ENCODE results near the gene CNKSR3.
"Not testable (repeated sequence)": the region's sequence is repeated elsewhere in the genome, so short reads cannot be mapped to it uniquely, and the experiment has no call there.

CNKSR3 gene

DNA sequence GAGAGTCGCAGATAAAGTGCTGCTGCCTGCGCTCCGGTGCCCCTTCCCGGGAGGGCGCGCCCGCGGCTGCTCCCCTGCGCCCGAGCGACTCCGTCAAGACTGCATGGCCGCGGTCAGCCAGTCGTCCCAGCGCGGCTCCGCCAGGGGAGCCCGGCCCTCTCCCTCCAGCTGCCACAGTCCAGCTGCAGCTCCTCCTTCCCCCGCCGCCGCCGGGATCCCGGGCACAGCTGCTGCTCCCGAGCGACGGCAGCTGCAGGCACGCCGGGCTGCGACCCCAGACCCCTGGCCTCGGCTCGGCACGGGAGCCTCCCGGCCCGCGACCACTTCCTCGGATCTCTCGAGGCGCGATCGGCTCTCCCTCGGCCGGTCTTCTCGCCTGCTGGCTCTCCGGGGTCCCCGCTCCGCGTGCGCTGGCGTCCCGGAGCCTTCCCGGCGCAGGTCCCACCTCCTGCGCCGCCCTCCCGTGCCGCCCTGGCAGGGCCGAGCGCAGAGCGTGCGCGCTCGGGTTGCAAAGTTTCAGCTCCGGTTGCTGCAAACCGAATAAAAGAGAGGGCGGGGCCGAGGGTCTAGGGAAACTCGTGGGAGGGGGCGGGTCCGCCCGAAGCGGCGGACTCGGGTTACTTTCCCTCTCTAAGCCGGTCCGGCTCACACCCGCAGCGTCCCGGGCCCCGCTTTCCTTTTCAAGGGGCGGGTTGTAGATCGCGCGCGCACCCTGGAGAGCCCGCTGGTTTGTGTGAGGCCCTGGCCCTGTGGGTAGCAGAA is at the start of gene CNKSR3:
Gene CNKSR3, minus strand, starts transcription at position 542 of the 762 bp plus-strand sequence. CDS start 571 bp downstream, outside the sequence.
- DNase-seq (ENCODE audit: low spot score) = peak; percentile 86
- no peak for FAIRE-seq

DNA sequence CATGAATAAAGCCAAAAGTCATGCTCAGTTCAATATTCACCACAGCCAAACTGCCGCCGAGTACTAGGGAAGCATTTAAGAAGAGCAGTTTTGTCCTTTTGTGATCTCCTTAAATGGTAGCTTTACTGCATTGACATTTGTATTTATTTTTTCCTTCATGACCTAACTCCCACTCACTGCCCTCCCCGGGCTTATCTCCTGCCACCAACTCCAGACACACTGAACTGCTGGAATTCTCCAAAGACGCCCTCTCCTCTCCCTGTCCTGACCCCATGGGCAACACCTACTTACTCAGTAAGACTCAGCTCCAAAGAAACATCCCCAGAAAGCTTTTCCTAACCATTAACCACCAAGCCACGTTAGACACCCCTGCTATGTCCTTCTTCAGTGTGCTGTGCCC is 48.5 kb upstream of the CNKSR3 start:
- FAIRE-seq (no peak), DNase-seq (ENCODE audit: low spot score) (no peak)

DNA sequence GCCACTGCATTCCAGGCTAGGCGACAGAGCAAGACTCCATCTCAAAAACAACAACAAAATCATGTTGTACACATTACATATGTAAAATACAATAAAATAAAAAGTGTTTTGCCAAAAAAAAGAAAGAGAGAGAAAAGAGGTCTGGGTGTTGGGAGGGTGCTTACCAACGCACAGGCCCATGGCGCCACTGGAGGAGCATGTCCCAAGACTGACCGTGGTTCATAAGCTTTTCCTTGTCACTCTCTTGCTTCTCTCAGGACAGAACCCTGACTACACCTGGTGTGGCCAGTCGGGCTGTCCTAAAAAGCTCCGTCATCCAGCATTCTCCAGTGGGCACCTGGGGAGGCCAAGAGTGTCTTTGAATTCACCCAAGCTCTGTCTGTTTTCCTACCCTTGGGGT is 48.0 kb upstream of the CNKSR3 start:
- no peak for FAIRE-seq
- DNase-seq (ENCODE audit: low spot score) = no peak

DNA sequence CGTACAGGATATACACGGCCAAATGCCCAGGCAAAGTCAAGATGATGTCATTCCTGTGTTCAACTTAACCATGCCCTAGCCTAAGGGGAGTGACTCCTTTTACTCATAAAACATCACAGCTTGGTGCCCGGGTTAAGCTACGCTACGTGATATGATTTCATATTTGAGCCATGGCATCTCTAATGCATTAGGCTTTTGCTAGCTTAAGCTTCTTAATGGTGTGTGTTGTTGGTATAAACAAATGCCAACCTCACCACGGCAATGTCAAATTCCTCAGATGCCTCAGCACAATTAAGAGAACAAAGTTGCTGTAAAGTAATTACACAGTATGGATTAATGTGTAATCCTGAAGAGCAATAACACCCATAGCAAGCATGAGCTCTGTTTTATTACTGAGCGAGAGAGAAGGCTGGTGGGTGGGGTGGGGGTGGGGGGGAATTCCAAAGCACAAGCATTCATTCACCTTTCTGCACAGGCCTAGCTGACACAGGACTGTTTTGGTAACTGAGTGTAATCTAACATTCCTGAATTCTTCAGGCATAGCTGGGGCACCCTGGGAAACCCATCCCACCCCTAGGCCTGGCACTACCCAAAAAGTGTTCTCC is 44.7 kb upstream of the CNKSR3 start:
- FAIRE-seq = no peak
- DNase-seq (ENCODE audit: low spot score) = no peak

DNA sequence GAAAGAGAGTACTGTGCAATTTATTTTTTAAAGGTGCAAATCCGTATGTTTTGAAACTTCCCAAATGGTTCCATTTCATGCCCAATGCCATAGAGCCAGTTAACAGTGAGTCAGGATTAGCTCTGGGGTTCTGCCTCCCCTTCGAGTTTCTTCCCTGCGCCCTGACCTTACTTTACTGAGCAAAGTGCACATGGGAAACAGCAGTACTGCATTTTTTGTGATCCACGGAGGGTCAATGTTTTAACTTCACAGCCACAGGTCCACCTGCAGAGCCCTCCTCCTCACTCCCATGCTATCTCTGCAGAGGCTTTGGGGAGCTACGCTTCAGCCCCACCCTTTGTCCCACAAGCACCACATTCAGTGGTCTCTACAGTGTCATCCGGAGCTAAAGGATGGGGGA is 44.0 kb upstream of the CNKSR3 start:
- DNase-seq (ENCODE audit: low spot score) (no peak), FAIRE-seq (no peak)

DNA sequence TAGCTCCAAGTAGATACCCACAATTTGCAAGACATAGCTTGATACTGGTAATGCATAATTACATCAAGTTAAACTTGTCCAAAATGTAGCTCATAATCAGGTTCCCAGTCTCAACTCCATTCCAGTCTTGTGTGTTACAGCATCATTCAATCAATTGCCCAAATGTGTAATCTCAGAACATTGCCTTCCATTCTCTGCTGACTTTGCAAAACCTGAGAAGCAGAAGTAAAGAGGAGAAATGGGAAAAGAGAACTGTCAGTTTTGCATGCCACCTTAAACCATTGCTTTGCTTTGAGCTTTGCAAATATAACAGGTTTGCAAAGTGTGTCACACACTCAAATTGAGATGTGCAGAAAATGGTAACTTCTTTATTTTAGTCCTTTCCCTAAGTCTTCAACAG is 40.3 kb upstream of the CNKSR3 start:
- FAIRE-seq (no peak), DNase-seq (ENCODE audit: low spot score) (no peak)

DNA sequence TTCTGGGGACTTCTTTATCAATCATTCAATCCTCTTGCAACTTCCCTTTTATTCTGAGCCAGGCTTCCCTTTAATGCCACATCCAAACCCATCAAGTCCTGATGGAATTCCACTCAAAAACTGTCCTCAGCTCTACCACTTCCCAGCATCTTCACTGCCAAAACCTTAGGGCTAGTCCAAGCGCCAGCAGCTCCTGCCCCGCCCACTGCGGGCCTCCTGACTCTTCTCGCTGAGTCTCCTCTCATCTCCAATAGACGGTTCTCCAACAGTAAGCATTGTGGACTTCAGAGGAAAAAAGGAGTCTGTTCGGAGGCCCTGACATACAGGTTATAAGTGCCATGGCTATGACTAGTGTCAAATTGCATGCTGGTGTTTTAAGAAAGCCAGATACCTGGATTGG is 38.7 kb upstream of the CNKSR3 start:
- no peak for FAIRE-seq
- DNase-seq (ENCODE audit: low spot score) = no peak

DNA sequence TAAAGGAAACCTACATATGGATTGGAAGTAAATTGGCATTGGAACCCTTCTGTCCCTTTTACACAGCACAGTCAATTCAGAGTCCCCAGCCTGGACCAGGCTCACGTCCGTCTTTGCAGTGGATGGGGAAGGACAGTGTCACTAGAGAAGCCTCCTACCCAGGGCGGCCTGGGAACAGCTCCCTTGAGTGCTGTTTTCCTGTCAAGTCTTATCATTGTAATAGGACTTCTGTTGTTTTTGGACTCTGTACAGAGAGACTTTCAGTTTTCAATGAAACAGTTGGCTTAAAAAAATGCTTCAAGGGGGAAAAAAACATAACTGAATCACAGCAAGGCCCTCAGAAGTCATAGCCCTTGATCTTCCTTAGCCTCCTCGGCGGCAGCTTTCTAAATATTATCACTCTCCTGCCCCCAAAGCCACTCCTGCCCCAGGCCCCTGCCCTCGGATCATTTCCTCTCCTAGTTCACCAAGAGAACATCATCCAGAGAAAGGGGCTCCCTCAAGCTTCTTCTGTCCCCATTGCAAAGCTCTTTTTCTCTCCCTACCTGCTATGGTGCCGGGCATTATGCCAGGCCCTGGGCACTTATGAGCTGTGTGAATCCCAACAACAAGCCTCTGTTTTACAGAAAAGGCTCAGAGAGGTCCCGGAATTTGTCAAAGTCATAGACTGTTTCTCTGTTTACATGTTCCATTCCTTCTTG is 37.8 kb upstream of the CNKSR3 start:
- DNase-seq (ENCODE audit: low spot score) (no peak), FAIRE-seq (no peak)

DNA sequence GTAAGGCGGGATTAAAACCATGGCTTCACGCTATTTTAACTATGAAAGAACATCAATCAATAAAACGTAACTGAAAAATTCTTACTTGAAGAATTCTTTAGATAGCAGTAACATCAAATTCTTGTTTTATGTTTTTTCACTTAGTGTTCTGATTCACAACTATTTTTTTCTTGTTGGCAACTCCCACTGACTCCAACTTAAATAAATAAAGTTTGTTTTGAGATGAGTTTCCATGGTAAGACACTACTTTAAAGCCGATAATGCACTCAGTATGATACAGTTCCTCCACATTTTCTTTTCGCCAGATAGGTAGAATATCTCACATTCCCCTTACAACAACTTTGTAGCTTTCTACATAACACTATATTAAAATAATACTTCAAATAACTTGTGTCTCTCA is 33.1 kb upstream of the CNKSR3 start:
- FAIRE-seq (no peak), DNase-seq (ENCODE audit: low spot score) (no peak)

DNA sequence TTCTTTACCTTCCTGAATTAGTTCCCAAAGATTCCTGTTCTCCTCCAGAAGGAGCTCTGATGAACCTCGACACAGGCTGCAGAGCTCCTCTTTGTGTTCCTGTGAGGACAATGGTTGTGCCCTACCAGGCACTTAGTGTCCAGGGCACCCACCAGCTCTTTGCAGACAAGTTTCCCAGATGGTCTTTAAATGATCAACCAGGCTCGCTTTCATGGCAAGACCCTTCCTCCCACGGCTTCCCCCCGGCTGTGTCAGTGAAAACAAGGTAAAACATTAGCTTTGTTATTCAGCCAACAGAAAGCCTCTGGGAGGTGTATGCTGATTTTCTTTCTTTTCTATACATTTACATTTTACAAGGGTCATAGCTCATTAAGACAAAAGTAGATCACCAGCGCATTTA is 32.3 kb upstream of the CNKSR3 start:
- DNase-seq (ENCODE audit: low spot score) = no peak
- no peak for FAIRE-seq

DNA sequence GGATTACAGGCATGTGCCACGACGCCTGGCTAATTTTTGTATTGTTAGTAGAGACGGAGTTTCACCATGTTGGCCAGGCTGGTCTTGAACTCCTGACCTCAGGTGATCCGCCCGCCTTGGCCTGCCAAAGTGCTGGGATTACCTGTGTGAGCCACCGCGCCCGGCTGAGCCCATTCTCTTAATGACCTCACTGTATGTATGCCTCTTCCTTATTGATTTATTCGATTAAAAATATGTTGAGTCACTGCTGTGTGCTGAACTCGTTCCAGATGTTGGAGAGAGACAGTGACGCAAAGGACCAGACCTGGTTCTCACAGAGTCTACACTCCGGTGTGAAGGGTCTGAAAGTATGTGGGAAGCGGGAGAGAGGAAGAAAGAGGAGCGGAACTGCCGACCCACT is 31.4 kb upstream of the CNKSR3 start:
- not testable (repeated sequence) for FAIRE-seq; DNase-seq (ENCODE audit: low spot score)

DNA sequence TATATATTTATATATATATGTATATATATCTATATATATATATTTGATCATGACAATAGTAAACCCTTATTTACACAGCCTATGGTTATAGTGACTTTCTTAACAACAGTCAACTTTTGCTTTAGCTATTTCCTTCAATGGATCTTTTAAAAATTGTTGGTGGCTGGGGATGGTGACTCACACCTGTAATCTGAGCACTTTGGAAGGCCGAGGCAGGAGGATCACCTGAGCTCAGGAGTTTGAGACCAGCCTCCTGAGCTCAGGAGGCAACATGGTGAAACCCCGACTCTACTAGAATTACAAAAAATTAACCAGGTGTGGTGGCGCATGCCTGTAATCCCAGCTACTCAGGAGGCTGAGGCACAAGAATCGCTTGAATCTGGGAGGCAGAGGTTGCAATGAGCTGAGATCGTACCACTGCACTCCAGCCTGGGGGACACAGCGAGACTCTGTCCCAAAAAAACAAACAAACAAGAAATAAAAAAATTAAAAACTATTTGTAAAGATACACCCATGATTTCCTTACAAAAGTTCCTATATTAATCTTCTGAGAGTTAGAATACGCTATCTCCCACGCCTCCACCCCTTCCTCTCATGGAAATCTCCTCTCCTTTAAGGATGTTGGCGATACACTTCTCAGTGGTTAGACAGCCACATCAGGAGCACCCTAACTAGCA is 29.2 kb upstream of the CNKSR3 start:
- no peak for DNase-seq (ENCODE audit: low spot score)
- FAIRE-seq = no peak

DNA sequence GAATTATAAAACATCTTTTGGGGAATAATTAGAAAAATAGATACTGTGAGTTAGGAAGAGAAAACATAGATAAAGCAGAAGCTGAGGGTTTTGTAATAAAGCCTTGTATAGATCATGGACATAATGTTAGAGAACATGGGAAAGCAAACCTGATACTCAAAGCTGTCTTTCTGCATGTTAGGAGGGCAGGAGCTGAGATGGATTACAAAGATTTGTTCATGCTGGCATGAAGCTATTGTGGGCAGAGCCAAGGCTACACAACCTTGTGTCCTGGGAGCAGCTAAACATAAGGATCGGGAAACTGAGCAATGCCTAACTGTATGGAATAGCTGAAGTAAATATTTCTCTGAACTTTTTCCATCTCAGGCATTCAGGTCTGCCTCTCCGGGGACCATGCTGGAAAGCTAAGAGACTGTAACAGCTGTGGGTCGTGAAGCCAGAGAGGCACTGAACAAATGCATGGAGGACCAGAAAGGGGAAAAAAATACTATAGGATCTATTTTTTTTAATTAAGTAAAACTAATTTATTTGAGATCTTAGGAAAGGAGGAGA is 28.2 kb upstream of the CNKSR3 start:
- FAIRE-seq = no peak
- DNase-seq (ENCODE audit: low spot score) = no peak

DNA sequence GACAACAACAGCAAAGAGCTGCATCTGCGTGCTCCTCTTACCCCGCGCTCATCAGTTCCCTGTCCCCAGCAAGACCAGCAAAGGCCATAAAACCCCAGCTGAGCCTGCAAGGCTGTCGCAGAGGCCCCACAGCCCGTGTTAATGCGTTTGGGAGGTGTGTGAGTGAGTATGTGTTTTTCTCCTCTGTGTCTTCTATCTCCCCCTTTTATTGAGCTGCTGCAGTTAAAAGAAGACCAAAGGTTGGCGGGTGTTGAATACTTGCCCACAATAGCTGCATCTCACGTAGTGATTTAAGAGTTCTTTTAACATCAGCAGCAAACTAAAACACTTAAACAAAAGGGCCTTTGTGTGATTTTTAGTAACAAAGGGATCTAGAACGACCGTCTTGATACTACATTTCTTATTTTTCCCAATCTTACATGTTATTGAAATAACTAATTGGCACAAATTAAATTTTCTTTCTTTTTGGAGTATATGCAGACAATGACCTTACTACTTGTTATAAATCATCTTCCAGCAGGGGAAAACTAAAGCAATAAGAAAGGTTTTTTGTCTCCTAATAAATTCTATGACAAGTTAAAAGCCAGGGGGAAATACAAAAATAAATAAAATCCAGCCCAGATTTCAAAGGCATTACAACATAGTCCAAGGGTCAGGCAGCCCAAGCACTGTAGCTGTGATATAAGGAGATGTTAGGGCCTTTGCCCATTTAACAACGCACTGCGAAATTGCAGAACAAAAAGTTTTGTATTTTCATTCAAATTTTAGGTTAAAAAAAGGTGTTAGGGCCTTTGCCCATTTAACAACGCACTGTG is 27.2 kb upstream of the CNKSR3 start:
- no peak for FAIRE-seq

DNA sequence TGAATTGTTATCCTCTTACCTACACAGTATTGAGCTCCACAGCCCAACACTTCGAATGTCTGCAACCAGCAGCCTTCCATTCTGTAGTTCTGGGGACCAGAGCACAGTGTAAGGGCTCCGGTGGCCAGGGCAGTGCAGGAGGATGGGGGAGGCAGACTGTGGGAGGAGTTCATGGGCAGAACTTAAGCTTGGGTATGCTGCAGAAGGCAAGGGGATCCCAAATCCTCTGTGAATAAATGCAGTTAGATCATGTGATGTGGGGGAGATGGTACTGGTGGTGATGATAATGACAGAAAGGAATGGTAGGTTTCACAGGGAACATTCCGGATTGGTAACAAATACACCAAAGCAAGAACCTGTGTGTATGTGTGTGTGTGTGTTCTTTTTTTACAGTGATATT is 26.5 kb upstream of the CNKSR3 start:
- no peak for DNase-seq (ENCODE audit: low spot score)
- no peak for FAIRE-seq

More for the DNA sequence above, 27.2 kb upstream of the CNKSR3 start:
- no peak for DNase-seq (ENCODE audit: low spot score)

DNA sequence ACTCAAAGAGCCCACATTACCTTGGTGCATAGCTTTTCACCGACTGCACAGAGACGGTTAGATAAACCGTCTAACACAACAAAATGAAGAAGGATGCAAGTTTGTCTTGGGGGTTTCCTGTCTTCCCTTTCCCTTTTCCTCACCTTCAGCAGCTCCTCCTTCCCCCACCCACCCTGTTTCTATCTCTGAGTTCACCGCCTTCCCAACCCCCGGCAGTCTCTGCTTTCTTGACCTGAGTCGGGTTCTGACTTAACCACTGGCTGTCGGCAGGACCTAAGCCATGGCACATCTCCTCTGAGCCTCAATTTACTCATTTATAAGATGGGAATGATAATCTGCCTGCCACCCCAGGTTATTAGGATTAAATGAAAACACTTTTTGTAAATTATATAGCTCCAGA is 25.8 kb upstream of the CNKSR3 start:
- DNase-seq (ENCODE audit: low spot score) (no peak), FAIRE-seq (no peak)

DNA sequence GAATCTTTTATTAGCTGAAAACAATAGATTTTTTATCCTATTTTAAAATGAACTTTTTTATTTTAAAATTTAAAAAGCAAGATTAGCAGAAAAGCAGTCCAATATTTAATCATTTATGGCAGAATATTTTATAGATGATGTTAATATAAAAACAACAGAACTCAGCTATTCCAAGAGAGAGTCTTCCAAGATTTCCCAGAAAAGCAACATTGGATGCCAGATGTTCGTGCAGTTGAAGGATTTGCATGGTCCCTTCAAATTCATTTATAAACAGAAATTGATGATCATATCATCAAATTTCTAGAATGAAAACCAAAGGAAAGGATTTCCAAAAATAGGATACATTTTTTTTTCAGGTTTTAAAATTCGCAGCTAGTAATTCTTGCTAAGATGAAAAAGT is 25.4 kb upstream of the CNKSR3 start:
- DNase-seq (ENCODE audit: low spot score) = no peak

DNA sequence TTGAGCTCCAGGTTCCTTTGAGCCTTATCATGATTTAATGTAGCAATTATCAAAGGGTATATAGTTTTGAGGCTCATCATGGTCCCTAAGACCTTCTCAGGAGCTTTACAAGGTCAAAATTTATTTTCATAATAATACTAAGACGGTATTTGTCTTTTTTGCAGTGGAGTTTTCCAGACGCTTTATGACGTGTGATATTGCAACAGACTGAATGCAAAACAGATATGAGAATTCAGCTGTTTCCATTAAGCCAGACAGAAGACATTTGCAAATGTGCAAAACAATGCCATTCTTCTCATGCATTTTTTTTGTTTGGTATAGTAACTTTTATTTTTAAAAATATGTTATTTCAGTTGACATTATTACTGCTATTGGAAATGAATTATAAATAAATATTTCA is 24.7 kb upstream of the CNKSR3 start:
- FAIRE-seq = no peak
- no peak for DNase-seq (ENCODE audit: low spot score)

More for the DNA sequence above, 25.4 kb upstream of the CNKSR3 start:
- no peak for FAIRE-seq

DNA sequence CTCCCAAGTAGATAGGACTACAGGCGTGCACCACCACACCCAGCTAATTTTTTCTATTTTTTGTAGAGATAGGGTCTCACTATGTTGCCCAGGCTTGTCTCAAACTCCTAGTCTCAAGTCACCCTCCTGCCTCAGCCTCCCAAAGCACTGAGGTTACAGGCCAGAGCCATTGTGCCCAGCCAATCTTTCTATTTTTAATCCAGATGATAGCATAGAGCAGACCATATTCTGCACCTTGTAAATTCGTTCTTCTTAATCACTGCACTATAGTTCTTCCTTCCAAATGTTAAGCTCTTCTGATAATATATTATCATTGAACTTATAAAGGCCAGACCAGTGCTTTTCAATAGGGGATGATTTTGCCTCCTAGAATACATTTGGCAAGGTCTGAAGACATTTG is 24.0 kb upstream of the CNKSR3 start:
- DNase-seq (ENCODE audit: low spot score) = no peak
- no peak for FAIRE-seq

DNA sequence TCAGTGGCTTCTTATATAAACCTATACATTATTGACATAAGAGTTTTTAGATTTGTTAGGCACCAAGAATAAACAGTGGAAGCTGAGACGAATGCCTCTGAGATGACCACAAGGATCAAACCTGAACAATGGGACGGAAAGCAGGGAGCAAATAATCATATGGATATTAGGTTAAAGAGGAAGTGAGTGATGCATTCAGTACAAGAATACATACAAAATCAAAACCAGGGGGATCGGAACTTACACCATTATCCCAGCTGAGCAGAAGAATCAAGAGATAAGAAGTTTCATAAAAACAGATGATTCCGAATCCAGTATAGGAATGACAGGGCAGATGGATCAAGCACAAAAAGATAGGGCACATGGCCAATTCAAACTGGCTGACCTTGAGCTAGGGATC is 21.9 kb upstream of the CNKSR3 start:
- no peak for FAIRE-seq
- no peak for DNase-seq (ENCODE audit: low spot score)

DNA sequence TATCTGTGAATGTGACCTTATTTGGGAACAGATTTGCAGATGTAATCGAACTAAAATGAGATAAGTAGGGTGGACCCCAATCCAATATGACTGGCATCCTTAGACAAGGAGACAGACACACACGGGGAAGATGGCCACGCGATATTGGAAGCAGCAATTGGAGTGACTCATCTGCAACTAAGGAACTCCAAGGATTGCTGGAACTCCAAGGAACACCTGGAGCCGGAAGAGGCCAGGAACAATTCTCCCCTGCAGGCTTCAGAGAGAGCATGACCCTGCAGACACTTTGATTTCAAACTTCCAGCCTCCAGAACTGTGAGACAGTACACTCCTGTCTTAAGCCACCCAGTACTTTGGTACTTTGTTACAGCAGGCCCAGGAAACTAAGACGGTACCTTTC is 19.5 kb upstream of the CNKSR3 start:
- no peak for FAIRE-seq
- no peak for DNase-seq (ENCODE audit: low spot score)
